H9 (cell line): ENCODE measurements around the gene LHFPL5. TPM values are rescaled to one million over a fixed set of nuclear protein-coding genes. Genes with fewer than 3 reads are reported as not detected.

Source experiments
- DNase-seq: peaks from one replicate; pipeline ENCODE4 v3.0.0-alpha.2; 2017
- H2AFZ ChIP-seq: one replicate; pipeline ENCODE4 v1.6.1; 2013; ENCODE audit warnings: mild to moderate bottlenecking, low read length, control low read depth, moderate library complexity
- H2AK5ac ChIP-seq: 2 replicates; pipeline ENCODE4 v1.6.1; 2013; ENCODE audit warnings: low read length, control low read depth, mixed read lengths; ENCODE audit not compliant: insufficient read length
- H2BK120ac ChIP-seq: one replicate; pipeline ENCODE4 v1.6.1; 2013; ENCODE audit warnings: low read depth, mild to moderate bottlenecking, low read length, control low read depth, inconsistent platforms; ENCODE audit not compliant: poor library complexity, severe bottlenecking
- H2BK12ac ChIP-seq: 2 replicates; pipeline ENCODE4 v1.6.1; 2013; ENCODE audit warnings: low read length, control low read depth, mixed read lengths, low read depth; ENCODE audit not compliant: insufficient read length
- H2BK15ac ChIP-seq: 2 replicates; pipeline ENCODE4 v1.6.1; 2013; ENCODE audit warnings: low read depth, low read length, control low read depth
- H2BK20ac ChIP-seq: one replicate; pipeline ENCODE4 v1.6.1; 2013; ENCODE audit warnings: low read depth, mild to moderate bottlenecking, low read length, control low read depth, inconsistent platforms; ENCODE audit not compliant: poor library complexity, severe bottlenecking
- H2BK5ac ChIP-seq: 2 replicates; pipeline ENCODE4 v1.6.1; 2013; ENCODE audit warnings: low read length, control low read depth, mixed read lengths; ENCODE audit not compliant: insufficient read length
- H3K14ac ChIP-seq: 2 replicates; pipeline ENCODE4 v1.6.1; 2013; ENCODE audit warnings: low read length, control low read depth; ENCODE audit not compliant: insufficient read depth
- H3K18ac ChIP-seq: 2 replicates; pipeline ENCODE4 v1.6.1; 2013; ENCODE audit warnings: low read depth, mild to moderate bottlenecking, mixed read lengths, low read length, control low read depth; ENCODE audit not compliant: insufficient read length
- H3K23ac ChIP-seq: 2 replicates; pipeline ENCODE4 v1.6.1; 2013; ENCODE audit warnings: low read length, control low read depth, mixed read lengths, low read depth; ENCODE audit not compliant: insufficient read length
- H3K23me2 ChIP-seq: 2 replicates; pipeline ENCODE4 v1.6.1; 2013; ENCODE audit warnings: low read depth, mild to moderate bottlenecking, mixed read lengths, low read length, control low read depth; ENCODE audit not compliant: insufficient read length, poor library complexity, severe bottlenecking
- H3K27ac ChIP-seq: 2 replicates; pipeline ENCODE4 v1.5.1; 2013; ENCODE audit warnings: low read length, control low read depth, mixed read lengths, low read depth; ENCODE audit not compliant: insufficient read length
- H3K27me3 ChIP-seq: 2 replicates; pipeline ENCODE4 v1.6.1; 2013; ENCODE audit warnings: low read length, control low read depth, inconsistent platforms; ENCODE audit not compliant: insufficient read depth
- H3K4ac ChIP-seq: 2 replicates; pipeline ENCODE4 v1.6.1; 2013; ENCODE audit warnings: low read depth, mild to moderate bottlenecking, control low read depth, inconsistent platforms, low read length, moderate library complexity
- H3K4me1 ChIP-seq: 2 replicates; pipeline ENCODE4 v1.6.1; 2013; ENCODE audit warnings: low read length, control low read depth, inconsistent platforms; ENCODE audit not compliant: insufficient read depth
- H3K4me2 ChIP-seq: 2 replicates; pipeline ENCODE4 v1.6.1; 2013; ENCODE audit warnings: low read length, control low read depth, mixed read lengths; ENCODE audit not compliant: insufficient read length, insufficient read depth
- H3K56ac ChIP-seq: 2 replicates; pipeline ENCODE4 v1.6.1; 2013; ENCODE audit warnings: low read depth, mild to moderate bottlenecking, mixed read lengths, low read length, control low read depth; ENCODE audit not compliant: insufficient read length
- H3K79me1 ChIP-seq: 2 replicates; pipeline ENCODE4 v1.6.1; 2013; ENCODE audit warnings: low read depth, mild to moderate bottlenecking, moderate library complexity, low read length, control low read depth, inconsistent platforms; ENCODE audit not compliant: insufficient read depth, poor library complexity, severe bottlenecking
- H3K79me2 ChIP-seq: 2 replicates; pipeline ENCODE4 v1.6.1; 2013; ENCODE audit warnings: low read length, control low read depth, inconsistent platforms; ENCODE audit not compliant: insufficient read depth
- H3K9ac ChIP-seq: 2 replicates; pipeline ENCODE4 v1.6.1; 2013; ENCODE audit warnings: low read length, control low read depth, mixed read lengths; ENCODE audit not compliant: insufficient read length; ENCODE audit errors: extremely low read depth
- H3K9me3 ChIP-seq: one replicate; pipeline ENCODE4 v1.6.1; 2013; ENCODE audit warnings: low read depth, low read length, inconsistent platforms; ENCODE audit not compliant: control insufficient read depth
- H3T11ph ChIP-seq: one replicate; pipeline ENCODE4 v1.6.1; 2013; ENCODE audit warnings: mild to moderate bottlenecking, low read length, control low read depth, inconsistent platforms
- H4K20me1 ChIP-seq: one replicate; pipeline ENCODE4 v1.6.1; 2013; ENCODE audit not compliant: control insufficient read depth, insufficient read length, insufficient read depth
- H4K5ac ChIP-seq: 2 replicates; pipeline ENCODE4 v1.6.1; 2013; ENCODE audit warnings: low read depth, mild to moderate bottlenecking, mixed read lengths, low read length, control low read depth; ENCODE audit not compliant: insufficient read length
- H4K8ac ChIP-seq: replicated peaks from 2 replicates; pipeline ENCODE4 v1.6.1; 2013; ENCODE audit warnings: low read length, control low read depth, mixed read lengths, low read depth; ENCODE audit not compliant: insufficient read length
- H4K91ac ChIP-seq: 2 replicates; pipeline ENCODE4 v1.6.1; 2013; ENCODE audit warnings: low read depth, mild to moderate bottlenecking, moderate library complexity, mixed read lengths, low read length, control low read depth; ENCODE audit not compliant: insufficient read length
- H3K27ac Mint-ChIP-seq, 3 experiments: 2 replicates in 2 of 3; 3 replicates in 1 of 3; pipeline ENCODE4 v1.8.0; 2020 to 2021; ENCODE audit warnings: mixed read lengths in 3 of 3, mild to moderate bottlenecking in 1 of 3, moderate library complexity in 1 of 3
- H3K27me3 Mint-ChIP-seq: 2 replicates; pipeline ENCODE4 v1.8.0; 2021; ENCODE audit warnings: low read depth, mild to moderate bottlenecking, moderate library complexity, mixed read lengths
- H3K36me3 Mint-ChIP-seq, 3 experiments: 2 replicates in 2 of 3; 3 replicates in 1 of 3; pipeline ENCODE4 v1.8.0; 2020 to 2021; ENCODE audit warnings: low read depth in 3 of 3, mixed read lengths in 3 of 3; ENCODE audit not compliant: insufficient read depth in 1 of 3
- H3K4me1 Mint-ChIP-seq, 2 experiments: 2 replicates each; pipeline ENCODE4 v1.8.0; 2020; ENCODE audit warnings: mixed read lengths in 2 of 2
- H3K4me3 Mint-ChIP-seq, 2 experiments: 2 replicates in 1 of 2; 3 replicates in 1 of 2; pipeline ENCODE4 v1.8.0; 2020 to 2021; ENCODE audit warnings: mild to moderate bottlenecking in 2 of 2, mixed read lengths in 2 of 2, moderate library complexity in 1 of 2
- H3K9me3 Mint-ChIP-seq, 2 experiments: 2 replicates in 1 of 2; 3 replicates in 1 of 2; pipeline ENCODE4 v1.8.0; 2020; ENCODE audit warnings: mild to moderate bottlenecking in 2 of 2, mixed read lengths in 2 of 2, moderate library complexity in 1 of 2
- WGBS: extraction: QIAGEN DNeasy Blood & Tissue Kit; methylation state at CpG from one replicate; pipeline ENCODE4 v1.1.7; 2013; ENCODE audit warnings: missing lambda C conversion rate, low lambda C conversion rate, mixed read lengths; ENCODE audit not compliant: insufficient read length; ENCODE audit errors: extremely low coverage; 5-methylcytosine and 5-hydroxymethylcytosine counted together
- total RNA-seq: library from RNA; stranded (reverse); gene quantifications from 2 replicates; pipeline ENCODE4 v1.2.1, GENCODE V29; 2021
- TF ChIP-seq, protein P1 (sequence below): fragments of 200-600 bp; sonication (generic); conservative IDR thresholded peaks from 3 replicates; pipeline ENCODE4 v1.8.0; 2021; ENCODE audit warnings: antibody characterized with exemption, mild to moderate bottlenecking

Gene LHFPL5
- total RNA-seq, 1 experiment from 2014 or later = not detected

DNA sequence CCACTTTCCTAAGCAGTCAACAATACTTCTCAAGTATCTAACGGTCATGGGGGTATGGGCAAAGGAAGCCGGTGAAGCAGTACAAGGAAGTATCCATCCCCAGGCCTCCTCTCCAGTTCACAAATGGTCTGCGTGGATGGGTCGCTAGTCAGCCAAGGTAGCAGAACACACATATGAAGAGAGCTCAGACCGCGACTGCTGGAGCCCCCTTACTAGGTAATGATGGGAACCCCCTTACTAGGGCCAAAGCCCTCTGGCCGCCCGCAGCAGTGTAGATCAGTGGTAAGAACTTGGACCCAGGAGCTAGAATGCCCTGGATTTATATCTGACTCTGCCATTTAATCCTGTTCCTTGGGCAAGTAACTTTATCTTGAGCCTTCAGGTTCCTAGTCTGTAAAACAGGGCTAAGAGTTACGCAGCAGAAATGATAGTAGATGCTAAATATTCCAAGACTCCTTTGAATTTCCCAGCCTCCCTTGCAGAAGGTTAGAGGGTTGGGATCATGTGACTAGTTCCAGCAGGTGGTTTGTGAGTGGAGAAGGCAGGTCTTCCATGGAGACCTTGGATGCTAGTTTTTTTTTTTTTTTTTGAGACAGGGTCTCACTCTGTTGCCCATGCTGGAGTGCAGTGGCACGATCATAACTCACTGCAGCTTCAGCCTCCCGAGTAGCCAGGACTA lies 30.9 kb upstream of the LHFPL5 start:
- H4K5ac ChIP-seq = no peak overlapping the region

More for the DNA sequence above, 30.9 kb upstream of the LHFPL5 start:
- Histone ChIP-seq H4K20me1 (no peaks in the 10 kb centered on the region), H2BK120ac (no peak overlapping the region), H3K18ac (no peak overlapping the region), H2BK20ac (no peak overlapping the region), H4K8ac (no peak overlapping the region), H3K14ac (no peak overlapping the region), H2AK5ac (no peak overlapping the region), H3K4me2 (no peak overlapping the region), H3K4me1 (no peaks in the 10 kb centered on the region), H3K23ac (no peak overlapping the region), H2BK12ac (no peak overlapping the region), H3K23me2 (peaks cover 3% of the 10 kb centered on the region), H3K9me3 (no peaks in the 10 kb centered on the region), H3K27ac (no peak overlapping the region), H4K91ac (no peak overlapping the region), H3K27me3 (no peaks in the 10 kb centered on the region), H2BK5ac (no peak overlapping the region), H3K79me1 (no peaks in the 10 kb centered on the region), H3K56ac (no peak overlapping the region), H3K4ac (no peak overlapping the region), H3T11ph (no peak overlapping the region), H2AFZ (no peak overlapping the region), H2BK15ac (no peak overlapping the region), H3K9ac (no peak overlapping the region), H3K79me2 (no peaks in the 10 kb centered on the region)
- no CpG with 5 or more reads among the region's 11 CpGs for WGBS
- Mint-ChIP-seq H3K4me1 (peaks cover 21 to 24% of the 10 kb centered on the region in 2 experiments), H3K9me3 (no peaks in the 10 kb centered on the region), H3K36me3 (no peaks in the 10 kb centered on the region; a peak in 1 of 7 replicates), H3K27ac (no peak overlapping the region; a peak in 1 of 7 replicates), H3K27me3 (peaks cover 20% of the 10 kb centered on the region), H3K4me3 (no peak overlapping the region)
- TF ChIP-seq, protein P1, sequence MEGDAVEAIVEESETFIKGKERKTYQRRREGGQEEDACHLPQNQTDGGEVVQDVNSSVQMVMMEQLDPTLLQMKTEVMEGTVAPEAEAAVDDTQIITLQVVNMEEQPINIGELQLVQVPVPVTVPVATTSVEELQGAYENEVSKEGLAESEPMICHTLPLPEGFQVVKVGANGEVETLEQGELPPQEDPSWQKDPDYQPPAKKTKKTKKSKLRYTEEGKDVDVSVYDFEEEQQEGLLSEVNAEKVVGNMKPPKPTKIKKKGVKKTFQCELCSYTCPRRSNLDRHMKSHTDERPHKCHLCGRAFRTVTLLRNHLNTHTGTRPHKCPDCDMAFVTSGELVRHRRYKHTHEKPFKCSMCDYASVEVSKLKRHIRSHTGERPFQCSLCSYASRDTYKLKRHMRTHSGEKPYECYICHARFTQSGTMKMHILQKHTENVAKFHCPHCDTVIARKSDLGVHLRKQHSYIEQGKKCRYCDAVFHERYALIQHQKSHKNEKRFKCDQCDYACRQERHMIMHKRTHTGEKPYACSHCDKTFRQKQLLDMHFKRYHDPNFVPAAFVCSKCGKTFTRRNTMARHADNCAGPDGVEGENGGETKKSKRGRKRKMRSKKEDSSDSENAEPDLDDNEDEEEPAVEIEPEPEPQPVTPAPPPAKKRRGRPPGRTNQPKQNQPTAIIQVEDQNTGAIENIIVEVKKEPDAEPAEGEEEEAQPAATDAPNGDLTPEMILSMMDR = no peak
- no peak for DNase-seq
